Coronary artery (tissue), 2 donors: Measurements from ENCODE around the gene MTCH1.

ENCODE experiments used
- DNase-seq: peaks from one replicate; pipeline ENCODE4 v3.0.0-alpha.2; 2017; ENCODE audit warnings: low spot score
- H3K27ac ChIP-seq, 2 donors: fragments of 200-600 bp; sonication (generic); one replicate each; pipeline ENCODE4 v1.5.1; 2016 to 2019
- H3K4me3 ChIP-seq: fragments of 200-600 bp; sonication (generic); 2 replicates; pipeline ENCODE4 v1.5.1; 2016; ENCODE audit warnings: mild to moderate bottlenecking, moderate library complexity
- TF ChIP-seq, protein P1 (sequence below): fragments of 200-600 bp; sonication (generic); IDR thresholded peaks from one replicate; pipeline ENCODE4 v1.5.1; 2019; ENCODE audit warnings: antibody characterized with exemption

MTCH1 gene

GRCh38 chr6:36930483-36930882 is 55.5 kb downstream of the MTCH1 start:
- H3K27ac ChIP-seq, result no peak overlapping the region
- TF ChIP-seq, protein P1, sequence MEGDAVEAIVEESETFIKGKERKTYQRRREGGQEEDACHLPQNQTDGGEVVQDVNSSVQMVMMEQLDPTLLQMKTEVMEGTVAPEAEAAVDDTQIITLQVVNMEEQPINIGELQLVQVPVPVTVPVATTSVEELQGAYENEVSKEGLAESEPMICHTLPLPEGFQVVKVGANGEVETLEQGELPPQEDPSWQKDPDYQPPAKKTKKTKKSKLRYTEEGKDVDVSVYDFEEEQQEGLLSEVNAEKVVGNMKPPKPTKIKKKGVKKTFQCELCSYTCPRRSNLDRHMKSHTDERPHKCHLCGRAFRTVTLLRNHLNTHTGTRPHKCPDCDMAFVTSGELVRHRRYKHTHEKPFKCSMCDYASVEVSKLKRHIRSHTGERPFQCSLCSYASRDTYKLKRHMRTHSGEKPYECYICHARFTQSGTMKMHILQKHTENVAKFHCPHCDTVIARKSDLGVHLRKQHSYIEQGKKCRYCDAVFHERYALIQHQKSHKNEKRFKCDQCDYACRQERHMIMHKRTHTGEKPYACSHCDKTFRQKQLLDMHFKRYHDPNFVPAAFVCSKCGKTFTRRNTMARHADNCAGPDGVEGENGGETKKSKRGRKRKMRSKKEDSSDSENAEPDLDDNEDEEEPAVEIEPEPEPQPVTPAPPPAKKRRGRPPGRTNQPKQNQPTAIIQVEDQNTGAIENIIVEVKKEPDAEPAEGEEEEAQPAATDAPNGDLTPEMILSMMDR, result no peak
- DNase-seq, result no peak
- H3K4me3 ChIP-seq, result no peak overlapping the region

- no peak overlapping the region for H3K27ac ChIP-seq
- no peak overlapping the region for H3K4me3 ChIP-seq
- DNase-seq, result no peak
- TF ChIP-seq, protein P1, result no peak
Measured at GRCh38 chr6:36929607-36930006, 56.4 kb downstream of the MTCH1 start.

DNA sequence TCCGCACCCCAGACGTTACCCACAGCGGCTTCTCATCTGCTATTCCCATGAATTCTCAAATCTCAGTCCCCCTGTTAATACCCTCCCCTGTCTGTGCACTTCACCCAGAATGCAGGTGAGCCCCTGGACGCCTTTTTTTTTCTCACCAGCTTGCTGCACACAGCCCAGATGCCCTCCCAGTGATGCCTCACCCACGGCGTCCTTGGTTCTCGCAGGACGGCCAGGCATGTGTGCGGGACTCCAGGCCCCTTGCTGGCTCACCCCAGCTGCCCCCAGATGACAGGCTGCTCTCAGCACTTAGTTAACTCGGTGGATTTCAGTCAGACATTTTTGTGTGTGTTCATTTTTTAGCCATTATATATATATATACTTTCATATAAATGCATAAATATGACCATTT is 56.8 kb downstream of the MTCH1 start:
- DNase-seq, result no peak
- TF ChIP-seq, protein P1, result no peak
- Histone ChIP-seq H3K27ac (no peak overlapping the region), H3K4me3 (no peak overlapping the region)

DNA sequence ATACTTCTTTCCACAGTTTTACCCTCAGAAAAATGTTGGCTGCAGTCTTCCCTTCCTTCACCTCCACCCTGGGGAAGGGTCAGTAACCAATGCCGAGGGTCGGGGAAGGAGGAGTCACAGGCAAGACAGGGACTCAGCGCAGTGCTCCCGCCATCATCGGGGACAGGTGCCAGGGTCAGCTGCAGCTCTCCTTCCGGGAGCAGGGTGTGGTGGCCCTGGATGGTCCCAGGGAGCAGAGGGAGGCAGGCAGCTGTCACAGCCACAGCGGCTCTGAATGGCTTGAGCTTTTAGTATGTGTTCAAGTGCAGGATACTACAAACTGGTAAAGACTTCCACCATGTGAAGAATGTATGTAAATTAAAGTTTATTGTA is 57.5 kb downstream of the MTCH1 start:
- no peak overlapping the region for H3K4me3 ChIP-seq
- TF ChIP-seq, protein P1, result no peak
- DNase-seq, result no peak
- peak overlapping the region in 1 of 2 donors; percentile 50 for H3K27ac ChIP-seq

GRCh38 chr6:36927691-36928546 is 58.1 kb downstream of the MTCH1 start:
- DNase-seq, result no peak
- peak overlapping the region; percentile 0 to 50 for H3K27ac ChIP-seq
- TF ChIP-seq, protein P1, result no peak
- H3K4me3 ChIP-seq, result no peak overlapping the region

GRCh38 chr6:36926708-36927513 is 59.1 kb downstream of the MTCH1 start:
- H3K4me3 ChIP-seq, result no peak overlapping the region
- TF ChIP-seq, protein P1, result no peak
- DNase-seq, result no peak
- peak overlapping the region in 1 of 2 donors; percentile 3 for H3K27ac ChIP-seq
